Fibroblast of the aortic adventitia (primary cell): ENCODE data around the gene WBP2. TPM values are rescaled to one million over a fixed set of nuclear protein-coding genes. Genes with fewer than 3 reads are reported as not detected.
"Not testable (repeated sequence)": the region's sequence is repeated elsewhere in the genome, so short reads cannot be mapped to it uniquely, and the experiment has no call there.

ENCODE experiments used
- DNase-seq: peaks from one replicate; pipeline ENCODE4 v3.0.0-alpha.2; 2010; ENCODE audit warnings: low read depth
- H3K4me3 ChIP-seq: 2 replicates; pipeline ENCODE4 v1.5.1; 2011; ENCODE audit warnings: low read depth, mild to moderate bottlenecking, control low read depth, low read length, moderate library complexity
- CTCF ChIP-seq: IDR thresholded peaks from 2 replicates; pipeline ENCODE4 v1.5.1; 2011; ENCODE audit warnings: mild to moderate bottlenecking, low read length, control low read depth, inconsistent platforms; ENCODE audit not compliant: insufficient read depth
- total RNA-seq: library from RNA; depleted of rRNA; stranded (reverse); fragments of >200 nt; gene quantifications from 2 replicates; pipeline ENCODE4 v1.2.3, GENCODE V29; 2012; ENCODE audit warnings: low replicate concordance

WBP2 gene
- total RNA-seq, 1 donor = 24.1 TPM

- TF ChIP-seq CTCF = no peak
- peak; percentile 83 for DNase-seq
- no peak overlapping the region for H3K4me3 ChIP-seq
These were observed 17.6 kb upstream of the WBP2 start for GRCh38 chr17:75872434-75873351.

GRCh38 chr17:75870228-75870627 is 15.1 kb upstream of the WBP2 start:
- not testable (repeated sequence) for DNase-seq

GRCh38 chr17:75869282-75870141 is 14.4 kb upstream of the WBP2 start:
- DNase-seq = peak; percentile 87
- TF ChIP-seq CTCF = no peak
- peak overlapping the region; percentile 40 for H3K4me3 ChIP-seq

More at GRCh38 chr17:75870228-75870627, 15.1 kb upstream of the WBP2 start:
- peak overlapping the region; percentile 40 for H3K4me3 ChIP-seq

GRCh38 chr17:75868730-75869281 is 13.7 kb upstream of the WBP2 start:
- DNase-seq, H3K4me3 ChIP-seq: not testable (repeated sequence)

- DNase-seq, H3K4me3 ChIP-seq: not testable (repeated sequence)
These were observed 10.5 kb upstream of the WBP2 start for GRCh38 chr17:75865404-75866188.

GRCh38 chr17:75864887-75865286 is 9.8 kb upstream of the WBP2 start:
- not testable (repeated sequence) for H3K4me3 ChIP-seq

GRCh38 chr17:75864448-75864871 is 9.3 kb upstream of the WBP2 start:
- TF ChIP-seq CTCF = no peak
- DNase-seq = peak; percentile 87
- no peak overlapping the region for H3K4me3 ChIP-seq

More at GRCh38 chr17:75864887-75865286, 9.8 kb upstream of the WBP2 start:
- not testable (repeated sequence) for DNase-seq

GRCh38 chr17:75861927-75862317 is 6.8 kb upstream of the WBP2 start:
- DNase-seq = peak; percentile 72
- H3K4me3 ChIP-seq = no peak overlapping the region
- no peak for TF ChIP-seq CTCF

- not testable (repeated sequence) for DNase-seq, H3K4me3 ChIP-seq
These were observed 4.2 kb upstream of the WBP2 start for GRCh38 chr17:75859358-75859757.
